NCI-H1417 (cell line): ENCODE measurements around the gene RXFP3.
"Not testable (repeated sequence)": the region's sequence is repeated elsewhere in the genome, so short reads cannot be mapped to it uniquely, and the experiment has no call there.

Experiments used
- DNase-seq, 3 experiments: peaks; one replicate each; lab custom pipeline; 2025; lab: John Stamatoyannopoulos, UW

The RXFP3 gene

GRCh38 chr5:33936381-33937016, at the start of gene RXFP3:
RXFP3 (plus strand) TSS chr5:33936386; CDS start chr5:33936741, 355 bp downstream.
- peak in 1 of 3 experiments; percentile 68 for DNase-seq

GRCh38 chr5:33887268-33887667, 48.9 kb upstream of the RXFP3 start:
- DNase-seq: no peak

GRCh38 chr5:33888587-33888986, 47.6 kb upstream of the RXFP3 start:
- no peak for DNase-seq

DNA sequence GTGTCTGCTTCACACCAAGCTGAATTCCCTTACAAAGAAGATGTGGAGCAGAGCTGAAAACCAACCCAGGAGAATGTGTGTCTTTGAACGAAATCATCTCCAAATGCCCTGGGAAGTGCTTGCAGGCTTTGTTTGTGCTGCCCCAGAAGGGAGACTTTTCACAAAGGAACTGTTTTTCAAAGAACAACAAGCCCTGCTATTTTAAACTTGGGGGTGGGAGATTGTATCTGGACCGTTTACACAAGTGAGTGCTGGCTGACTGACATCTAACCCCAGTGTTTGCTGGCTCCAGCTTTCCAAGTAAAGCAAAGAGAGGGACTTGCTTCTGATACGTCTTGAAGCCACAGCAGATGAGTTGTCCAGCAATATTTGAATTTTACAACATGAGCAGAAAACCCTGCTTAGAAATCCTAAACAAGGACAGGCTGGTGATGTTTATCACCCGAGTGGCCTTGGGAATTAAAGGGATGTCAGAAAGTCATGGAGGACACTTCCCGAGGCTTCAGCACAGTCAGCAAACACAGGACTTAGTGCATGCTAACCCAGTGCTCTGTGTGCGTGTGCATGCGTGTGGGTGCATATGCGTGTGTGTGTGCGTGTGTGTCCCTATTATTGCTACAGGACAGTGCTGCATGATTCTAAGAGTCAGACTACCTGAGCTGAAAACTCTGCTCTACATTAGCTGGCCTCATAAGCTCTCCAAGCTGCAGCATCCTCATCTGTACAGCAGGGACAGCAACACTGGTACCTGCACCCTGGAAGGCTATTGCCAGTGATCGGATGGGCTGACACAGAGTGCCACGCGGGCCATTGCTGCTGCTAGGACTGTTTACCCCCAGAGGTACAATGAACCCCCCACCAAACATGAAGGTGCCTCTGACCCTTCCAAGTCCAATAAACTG, 45.8 kb upstream of the RXFP3 start:
- DNase-seq: no peak

DNA sequence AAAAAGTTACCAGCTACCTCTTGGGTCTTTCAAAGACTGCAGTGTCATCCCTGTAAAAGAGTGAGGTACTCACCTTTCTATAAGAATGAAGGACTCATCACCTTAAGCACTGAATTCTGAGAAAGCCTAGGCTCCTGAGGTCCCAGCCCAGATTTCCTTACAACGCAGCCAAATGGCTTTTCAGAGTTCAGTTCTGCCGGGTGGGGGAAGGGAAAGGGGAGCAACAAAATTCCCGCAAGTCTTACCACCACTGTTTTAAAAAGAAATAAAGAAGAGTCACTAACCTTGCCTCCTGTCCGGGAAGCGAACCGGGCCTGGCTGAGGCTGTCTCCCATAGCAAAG, 44.8 kb upstream of the RXFP3 start:
- no peak for DNase-seq

- peak in 2 of 3 experiments; percentile 42 to 44 for DNase-seq
Observed at GRCh38 chr5:33891788-33892619, 44.2 kb upstream of the RXFP3 start, which contains the start of gene ADAMTS12. ADAMTS12 (minus strand) TSS chr5:33891990; CDS start chr5:33891856, 134 bp downstream.

DNA sequence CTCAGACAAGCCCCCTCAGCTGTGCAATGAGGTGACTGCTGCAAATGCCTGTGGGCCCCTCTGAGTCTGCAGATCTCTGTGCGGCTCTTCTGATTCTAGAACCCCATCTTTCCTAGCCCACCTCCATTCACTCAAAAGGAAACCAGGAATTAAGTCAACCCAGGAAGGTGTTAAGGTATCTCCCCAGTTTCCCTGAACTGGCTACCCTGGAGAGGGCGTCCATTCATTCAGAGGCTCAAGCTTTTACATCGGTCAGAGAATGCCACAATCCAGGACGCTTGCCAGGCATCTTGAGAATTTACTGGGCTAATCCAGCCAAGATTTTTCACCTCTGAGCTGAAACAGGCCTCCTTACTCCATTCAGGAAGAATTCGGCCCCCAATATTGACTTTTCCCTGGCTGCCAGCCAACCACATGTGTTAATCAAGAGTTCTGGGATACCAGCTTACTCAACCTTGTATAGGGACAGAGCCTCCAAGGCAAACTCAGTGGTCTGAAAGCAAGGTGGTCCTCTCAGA, 43.5 kb upstream of the RXFP3 start:
- DNase-seq: peak in 2 of 3 experiments; percentile 14 to 30

DNA sequence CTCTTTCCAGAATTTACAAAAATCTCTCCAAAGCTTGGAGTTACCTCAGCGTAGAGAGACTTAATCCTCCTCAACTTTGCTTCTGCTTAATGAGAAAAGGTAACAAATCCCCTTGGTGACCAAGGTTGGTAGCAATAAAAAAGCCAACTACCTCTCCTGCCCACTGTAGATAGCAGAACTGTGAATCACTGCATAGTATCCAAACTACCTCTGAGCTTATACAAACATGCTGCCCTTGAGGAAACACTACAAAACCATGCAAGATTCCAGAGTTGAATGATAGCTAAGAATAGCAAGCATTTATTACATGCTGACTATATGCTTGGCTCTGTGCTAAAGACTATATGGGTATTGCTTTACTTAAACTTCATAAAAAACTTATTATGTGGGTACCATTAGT, 41.6 kb upstream of the RXFP3 start:
- DNase-seq: no peak

GRCh38 chr5:33901156-33901555, 35.0 kb upstream of the RXFP3 start:
- no peak for DNase-seq

DNA sequence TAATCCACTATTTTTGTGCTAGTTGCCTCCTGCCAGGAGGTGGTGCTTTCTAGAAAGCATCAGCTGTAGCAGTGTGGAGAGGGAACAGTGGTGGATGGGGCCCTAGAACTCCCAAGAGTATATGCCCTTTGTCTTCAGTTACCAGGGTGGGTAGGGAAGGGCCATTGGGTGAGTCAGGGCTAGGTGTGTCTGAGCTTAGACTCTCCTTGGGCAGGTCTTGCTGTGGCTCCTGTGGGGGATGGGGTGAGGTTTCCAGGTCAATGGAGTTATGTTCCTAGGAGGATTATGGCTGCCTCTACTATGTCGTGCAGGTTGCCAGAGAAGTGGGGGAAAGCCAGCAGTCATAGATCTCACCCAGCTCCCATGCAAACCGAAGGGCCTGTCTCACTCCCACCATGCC, 33.1 kb upstream of the RXFP3 start:
- DNase-seq: no peak

- DNase-seq: no peak
Observed at GRCh38 chr5:33905381-33905780, 30.8 kb upstream of the RXFP3 start.

- not testable (repeated sequence) for DNase-seq
Observed at GRCh38 chr5:33906248-33906647, 29.9 kb upstream of the RXFP3 start.

DNA sequence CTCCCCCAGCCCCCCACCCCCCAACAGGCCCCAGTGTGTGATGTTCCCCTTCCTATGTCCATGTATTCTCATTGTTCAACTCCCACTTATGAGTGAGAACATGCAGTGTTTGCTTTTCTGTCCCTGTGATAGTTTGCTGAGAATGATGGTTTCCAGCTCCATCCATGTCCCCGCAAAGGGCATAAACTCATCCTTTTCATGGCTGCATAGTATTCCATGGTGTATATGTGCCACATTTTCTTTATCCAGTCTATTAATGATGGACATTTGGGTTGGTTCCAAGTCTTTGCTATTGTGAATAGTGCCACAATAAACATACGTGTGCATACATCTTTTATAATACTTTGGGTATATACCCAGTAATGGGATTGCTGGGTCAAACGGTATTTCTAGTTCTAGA, 21.3 kb upstream of the RXFP3 start:
- DNase-seq: not testable (repeated sequence)

DNA sequence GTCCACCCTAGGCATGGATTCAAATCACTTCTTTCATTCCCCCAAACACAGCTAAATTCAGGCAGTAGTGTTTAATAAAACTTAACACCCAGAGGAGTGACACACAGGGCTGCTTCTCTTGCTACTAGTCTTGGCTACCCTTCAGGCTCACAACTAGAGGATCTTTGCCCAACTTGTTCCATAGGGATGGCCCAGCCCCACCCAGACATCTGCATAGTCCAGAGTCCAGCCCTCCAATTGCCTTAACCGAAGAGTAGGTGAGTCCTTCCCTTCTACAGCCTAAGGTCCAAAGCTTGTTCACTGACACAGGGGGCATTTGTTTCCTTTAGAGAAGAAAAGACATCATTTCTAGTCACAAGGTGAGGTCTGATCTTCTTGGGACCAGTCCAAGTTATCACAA, 15.2 kb upstream of the RXFP3 start:
- no peak for DNase-seq

- DNase-seq: no peak
Observed at GRCh38 chr5:33925278-33925677, 10.9 kb upstream of the RXFP3 start.

GRCh38 chr5:33927685-33928084, 8.5 kb upstream of the RXFP3 start:
- DNase-seq: no peak

DNA sequence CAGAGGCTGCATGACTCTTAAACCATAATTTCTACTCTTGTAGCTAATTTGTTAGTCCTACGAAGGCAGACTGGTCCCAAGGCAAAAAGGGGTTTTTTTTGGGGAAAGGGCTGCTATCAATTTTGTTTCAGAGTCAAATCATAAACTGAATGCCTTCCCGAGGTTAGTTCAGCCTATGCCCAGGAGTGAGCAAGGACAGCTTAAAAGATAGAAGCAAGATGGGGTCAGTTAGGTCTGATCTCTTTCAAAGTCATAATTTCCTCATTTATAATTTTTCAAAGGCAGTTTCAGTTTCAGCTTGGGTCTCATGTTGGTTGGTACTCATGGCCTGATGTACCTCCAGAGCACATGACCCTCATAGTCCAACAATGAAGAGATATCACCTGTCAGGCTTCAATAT, 7.9 kb upstream of the RXFP3 start:
- no peak for DNase-seq

- no peak for DNase-seq
Observed at GRCh38 chr5:33929925-33930690, 6.1 kb upstream of the RXFP3 start.

- DNase-seq: no peak
Observed at GRCh38 chr5:33931136-33931535, 5.0 kb upstream of the RXFP3 start.

GRCh38 chr5:33933723-33934169, 2.4 kb upstream of the RXFP3 start:
- DNase-seq: no peak

DNA sequence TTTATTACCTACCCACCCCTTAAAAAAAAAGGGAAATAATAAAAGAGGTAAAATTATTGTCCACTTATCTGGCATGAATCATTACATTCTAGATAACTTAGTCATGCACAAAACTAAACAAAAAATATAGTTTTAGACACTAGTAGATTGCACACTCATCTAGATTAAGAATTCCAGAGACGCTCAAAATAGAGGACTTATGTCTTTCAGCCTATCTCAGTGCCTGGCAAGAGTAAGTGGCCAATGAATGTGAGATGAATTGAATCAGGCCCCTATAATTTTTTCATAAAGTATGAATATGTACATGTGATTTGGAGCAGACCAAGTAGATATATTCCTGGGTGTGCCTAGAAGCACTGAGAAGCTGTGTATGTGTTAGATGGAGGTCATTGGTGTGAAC, 2.0 kb upstream of the RXFP3 start:
- DNase-seq: no peak
